GM12873 (cell line): ENCODE data around the gene ABCA13.

ENCODE experiments used
- TF ChIP-seq, protein P1 (sequence below): IDR thresholded peaks from 2 replicates; pipeline ENCODE4 v1.5.1; 2012; ENCODE audit warnings: low read depth, mild to moderate bottlenecking, moderate library complexity, low read length, control low read depth; ENCODE audit not compliant: insufficient read depth; ENCODE audit errors: missing control alignments

The ABCA13 gene

DNA sequence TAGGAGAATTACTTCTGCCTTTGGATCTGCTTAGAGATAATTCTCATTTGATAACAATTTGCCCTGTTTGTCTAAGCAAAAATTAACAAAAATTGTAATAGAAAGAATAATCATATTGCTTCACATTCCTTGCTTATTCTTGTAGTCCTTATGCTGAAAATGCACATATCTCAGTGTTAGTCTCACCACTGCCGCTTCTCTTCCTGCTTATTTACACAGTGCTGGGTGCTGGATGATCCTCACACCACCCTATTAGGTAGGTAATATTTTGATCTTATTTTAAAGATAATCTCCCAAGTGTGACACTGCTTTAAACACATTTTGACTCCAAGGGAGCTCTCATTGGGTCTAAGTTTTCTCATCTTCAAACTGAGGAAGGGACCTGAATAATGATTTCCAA is 46.0 kb downstream of the ABCA13 start:
- TF ChIP-seq, protein P1, sequence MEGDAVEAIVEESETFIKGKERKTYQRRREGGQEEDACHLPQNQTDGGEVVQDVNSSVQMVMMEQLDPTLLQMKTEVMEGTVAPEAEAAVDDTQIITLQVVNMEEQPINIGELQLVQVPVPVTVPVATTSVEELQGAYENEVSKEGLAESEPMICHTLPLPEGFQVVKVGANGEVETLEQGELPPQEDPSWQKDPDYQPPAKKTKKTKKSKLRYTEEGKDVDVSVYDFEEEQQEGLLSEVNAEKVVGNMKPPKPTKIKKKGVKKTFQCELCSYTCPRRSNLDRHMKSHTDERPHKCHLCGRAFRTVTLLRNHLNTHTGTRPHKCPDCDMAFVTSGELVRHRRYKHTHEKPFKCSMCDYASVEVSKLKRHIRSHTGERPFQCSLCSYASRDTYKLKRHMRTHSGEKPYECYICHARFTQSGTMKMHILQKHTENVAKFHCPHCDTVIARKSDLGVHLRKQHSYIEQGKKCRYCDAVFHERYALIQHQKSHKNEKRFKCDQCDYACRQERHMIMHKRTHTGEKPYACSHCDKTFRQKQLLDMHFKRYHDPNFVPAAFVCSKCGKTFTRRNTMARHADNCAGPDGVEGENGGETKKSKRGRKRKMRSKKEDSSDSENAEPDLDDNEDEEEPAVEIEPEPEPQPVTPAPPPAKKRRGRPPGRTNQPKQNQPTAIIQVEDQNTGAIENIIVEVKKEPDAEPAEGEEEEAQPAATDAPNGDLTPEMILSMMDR, result no peak

DNA sequence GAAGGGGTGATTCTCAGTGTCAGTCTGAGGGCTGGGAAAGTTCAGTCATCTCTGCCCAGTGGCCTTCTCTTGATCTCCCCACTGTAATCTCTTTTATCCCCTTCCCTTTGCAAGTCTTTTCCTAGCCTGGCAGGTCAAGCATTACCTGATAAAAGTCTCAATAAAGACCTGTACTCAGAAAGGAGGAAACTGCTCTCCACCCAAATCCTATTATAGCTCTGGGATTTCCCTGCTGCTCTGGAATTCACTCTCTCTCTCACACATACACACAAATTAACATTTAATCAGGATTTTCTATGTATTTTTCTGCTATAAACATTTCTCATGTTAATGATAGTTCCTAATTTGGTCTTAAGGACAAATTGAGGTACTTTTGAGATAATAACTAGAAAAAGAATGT is 46.5 kb downstream of the ABCA13 start:
- TF ChIP-seq, protein P1, result no peak

DNA sequence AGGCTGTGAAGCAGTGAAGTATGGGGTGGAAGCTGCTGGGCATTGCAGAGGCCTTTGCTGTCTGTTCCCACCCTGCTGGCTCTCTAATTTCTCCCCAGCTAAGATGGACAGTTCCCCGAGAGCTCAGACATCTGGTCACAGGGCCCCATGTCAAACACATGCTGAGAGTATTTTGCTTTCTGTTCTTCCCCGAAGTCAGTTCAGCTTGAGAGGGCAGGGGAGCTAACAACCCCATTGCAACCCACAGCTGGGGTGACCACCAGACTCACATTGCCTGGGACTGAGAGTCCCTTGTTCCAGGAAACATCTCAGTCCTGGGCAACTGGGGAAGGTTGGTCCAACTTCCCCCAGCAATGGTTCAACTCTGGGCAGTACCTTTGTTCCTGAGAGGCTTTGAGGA is 52.8 kb downstream of the ABCA13 start:
- TF ChIP-seq, protein P1, result no peak

DNA sequence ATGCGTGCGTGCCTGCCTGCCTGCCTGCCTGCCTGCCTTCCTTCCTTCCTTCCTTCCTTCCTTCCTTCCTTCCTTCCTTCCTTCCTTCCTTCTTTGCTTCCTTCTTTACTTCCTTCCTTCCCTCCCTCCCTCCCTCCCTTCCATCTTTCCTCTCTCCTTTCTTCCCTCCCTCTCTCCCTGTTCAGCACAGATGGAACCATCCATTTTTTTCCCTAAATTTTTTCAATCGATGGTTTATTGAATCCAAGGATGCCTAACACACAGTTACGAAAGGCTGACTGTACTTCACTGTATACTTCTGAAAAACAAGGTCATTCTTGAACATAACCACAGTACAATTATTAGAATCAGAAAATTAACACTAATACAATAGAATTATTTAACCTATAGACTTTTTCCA is 53.8 kb downstream of the ABCA13 start:
- TF ChIP-seq, protein P1, result no peak

DNA sequence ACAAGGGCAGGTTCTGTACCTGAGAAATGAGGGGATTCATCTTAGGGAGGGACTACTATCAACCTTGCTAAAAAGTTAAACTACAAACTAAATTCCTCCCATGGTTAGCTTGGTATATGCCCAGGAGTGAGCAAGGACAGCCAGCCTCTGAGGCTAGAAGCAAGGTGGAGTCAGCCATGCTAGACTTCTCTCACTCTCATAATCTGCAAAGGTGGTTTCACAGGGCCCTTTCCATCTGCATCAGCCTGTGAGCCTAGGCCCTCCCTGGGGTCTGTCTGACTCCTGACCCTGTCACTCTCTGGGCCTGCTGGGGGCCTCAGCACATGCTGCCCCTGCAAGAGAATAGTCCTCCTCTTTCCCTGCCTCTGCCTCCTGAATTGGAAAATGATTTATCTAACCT is 66.1 kb downstream of the ABCA13 start:
- TF ChIP-seq, protein P1, result no peak

DNA sequence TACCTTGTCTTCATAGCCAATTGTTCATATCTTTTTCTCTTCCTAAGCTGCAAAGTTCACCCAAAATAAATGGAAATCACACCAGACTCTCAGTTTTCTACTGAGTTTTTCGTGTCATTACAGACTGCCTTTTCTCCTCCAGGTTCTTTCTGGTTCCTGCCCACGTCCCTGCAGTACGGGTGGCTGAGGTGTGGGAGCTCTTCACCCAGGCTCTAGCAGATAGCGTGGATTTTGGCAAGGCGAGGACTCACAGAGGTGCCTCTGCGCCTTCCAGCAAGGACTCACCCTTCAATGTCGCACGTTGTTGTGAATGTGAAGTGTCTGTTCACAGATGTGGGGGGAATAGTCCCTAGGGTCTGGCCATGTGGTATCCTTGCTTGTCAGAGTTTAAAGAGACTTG is 71.6 kb downstream of the ABCA13 start:
- TF ChIP-seq, protein P1, result no peak

DNA sequence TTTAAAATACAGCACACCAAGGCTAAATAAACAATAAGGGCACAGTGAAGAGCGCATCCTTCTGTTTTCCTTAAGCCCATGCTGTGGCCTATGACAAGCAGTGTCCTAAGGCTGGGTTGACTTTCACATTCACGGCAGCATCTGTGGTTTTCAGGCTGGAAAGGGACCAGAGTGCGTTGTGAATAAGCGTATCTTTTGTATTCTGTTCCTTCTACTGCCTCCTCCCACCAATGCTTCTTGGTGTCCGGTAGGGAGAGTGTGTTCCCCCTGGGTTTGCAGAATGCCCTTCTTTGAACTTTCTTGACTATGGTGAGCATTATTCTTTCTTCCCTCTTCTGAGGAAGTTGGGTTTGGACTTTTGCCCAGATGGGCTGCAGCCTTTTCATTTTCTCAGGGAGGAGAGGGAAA is 73.6 kb downstream of the ABCA13 start:
- TF ChIP-seq, protein P1, result no peak
